HEK293T (cell line): ENCODE data around the gene SUN1.

Experiments
- ARNT ChIP-seq: fragments of 450-650 bp; IDR thresholded peaks from 2 replicates; pipeline ENCODE4 v1.6.1; 2017; ENCODE audit warnings: mild to moderate bottlenecking
- BHLHE40 ChIP-seq: fragments of 450-650 bp; IDR thresholded peaks from 2 replicates; pipeline ENCODE4 v1.6.1; 2016; ENCODE audit warnings: mild to moderate bottlenecking, moderate library complexity, borderline replicate concordance
- ELF4 ChIP-seq: fragments of 450-650 bp; IDR thresholded peaks from 2 replicates; pipeline ENCODE4 v1.6.1; 2017; ENCODE audit warnings: antibody characterized with exemption
- FOXM1 ChIP-seq: fragments of 450-650 bp; IDR thresholded peaks from 2 replicates; pipeline ENCODE4 v1.6.1; 2017; ENCODE audit warnings: mild to moderate bottlenecking, borderline replicate concordance
- HDGF ChIP-seq: fragments of 450-650 bp; IDR thresholded peaks from 2 replicates; pipeline ENCODE4 v1.6.1; 2017; ENCODE audit warnings: antibody characterized with exemption, borderline replicate concordance
- NFRKB ChIP-seq: fragments of 450-650 bp; IDR thresholded peaks from 2 replicates; pipeline ENCODE4 v1.6.1; 2016; ENCODE audit warnings: mild to moderate bottlenecking, moderate library complexity
- SP1 ChIP-seq: fragments of 450-650 bp; IDR thresholded peaks from 2 replicates; pipeline ENCODE4 v1.6.1; 2017
- SUZ12 ChIP-seq: fragments of 450-650 bp; IDR thresholded peaks from 2 replicates; pipeline ENCODE4 v1.6.1; 2016; ENCODE audit warnings: mild to moderate bottlenecking
- TARDBP ChIP-seq: fragments of 450-650 bp; IDR thresholded peaks from 2 replicates; pipeline ENCODE4 v1.6.1; 2016

DNA sequence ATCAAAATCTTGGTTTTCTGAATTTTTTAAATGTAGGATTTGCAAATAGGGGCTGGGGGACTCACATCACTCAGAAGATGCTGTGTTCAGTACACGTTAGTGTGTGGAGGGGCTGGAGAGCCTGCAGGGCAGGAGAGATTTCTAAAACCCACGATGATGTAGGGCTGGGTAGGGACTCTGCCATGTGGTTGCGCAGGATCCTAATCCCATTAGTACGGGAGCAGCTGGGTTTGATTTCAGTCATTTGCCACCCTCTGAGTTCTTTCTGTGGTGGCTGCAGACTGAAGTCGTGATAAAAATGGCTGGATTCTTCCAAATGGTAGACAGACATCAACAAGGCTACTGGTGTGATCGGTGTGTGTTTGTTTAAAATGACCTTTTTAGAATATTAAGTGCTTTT, 29.9 kb downstream of the SUN1 start:
- TF ChIP-seq TARDBP, result no peak
- TF ChIP-seq NFRKB, result no peak
- no peak for TF ChIP-seq FOXM1
- TF ChIP-seq BHLHE40, result no peak
- TF ChIP-seq SP1, result no peak
- no peak for TF ChIP-seq HDGF
- TF ChIP-seq ELF4, result no peak
- TF ChIP-seq SUZ12, result no peak
- TF ChIP-seq ARNT, result no peak
